Nephron (organoid): ENCODE data around the gene ALPG.

Source experiments
- H3K27ac Mint-ChIP-seq, 3 experiments: 2 replicates each; pipeline ENCODE4 v1.8.0; 2020; ENCODE audit warnings: mixed read lengths in 3 of 3, mild to moderate bottlenecking in 2 of 3, moderate library complexity in 1 of 3
- H3K27me3 Mint-ChIP-seq: 2 replicates; pipeline ENCODE4 v1.8.0; 2021; ENCODE audit warnings: low read depth, mild to moderate bottlenecking, moderate library complexity, mixed read lengths
- H3K36me3 Mint-ChIP-seq: 2 replicates; pipeline ENCODE4 v1.8.0; 2020; ENCODE audit warnings: low read depth, mixed read lengths
- H3K4me1 Mint-ChIP-seq: 2 replicates; pipeline ENCODE4 v1.8.0; 2020; ENCODE audit warnings: mixed read lengths
- H3K4me3 Mint-ChIP-seq, 3 experiments: 2 replicates each; pipeline ENCODE4 v1.8.0; 2020; ENCODE audit warnings: mild to moderate bottlenecking in 3 of 3, mixed read lengths in 3 of 3, moderate library complexity in 2 of 3
- H3K9me3 Mint-ChIP-seq: 2 replicates; pipeline ENCODE4 v1.8.0; 2020; ENCODE audit warnings: mixed read lengths
- CTCF ChIP-seq, 3 experiments: fragments of 200-600 bp; sonication (generic); IDR thresholded peaks; one replicate each; pipeline ENCODE4 v1.5.0; 2021; ENCODE audit warnings: antibody characterized with exemption in 3 of 3; ENCODE audit not compliant: unreplicated experiment in 3 of 3

ALPG gene

GRCh38 chr2:232435805-232436204, 29.2 kb downstream of the ALPG start:
- Mint-ChIP-seq H3K27ac (no peak overlapping the region), H3K4me1 (no peaks in the 10 kb centered on the region), H3K9me3 (no peaks in the 10 kb centered on the region), H3K36me3 (no peaks in the 10 kb centered on the region), H3K4me3 (no peak overlapping the region), H3K27me3 (peaks cover 45% of the 10 kb centered on the region)
- no peak for TF ChIP-seq CTCF (IDR thresholded peaks at IDR 0.05; ENCODE audit: unreplicated experiment in 3 of 3)

- Mint-ChIP-seq H3K36me3 (no peaks in the 10 kb centered on the region), H3K9me3 (no peaks in the 10 kb centered on the region), H3K4me3 (no peak overlapping the region), H3K27ac (no peak overlapping the region), H3K27me3 (peaks cover 44% of the 10 kb centered on the region), H3K4me1 (no peaks in the 10 kb centered on the region)
- no peak for TF ChIP-seq CTCF (IDR thresholded peaks at IDR 0.05; ENCODE audit: unreplicated experiment in 3 of 3)
Measured at GRCh38 chr2:232436381-232437194, 29.9 kb downstream of the ALPG start.

- H3K4me1 Mint-ChIP-seq: no peaks in the 10 kb centered on the region
- no peak for TF ChIP-seq CTCF (IDR thresholded peaks at IDR 0.05; ENCODE audit: unreplicated experiment in 3 of 3)
- H3K27ac Mint-ChIP-seq: no peak overlapping the region
- H3K9me3 Mint-ChIP-seq: no peaks in the 10 kb centered on the region
- H3K36me3 Mint-ChIP-seq: no peaks in the 10 kb centered on the region
- peaks cover 38% of the 10 kb centered on the region for H3K27me3 Mint-ChIP-seq
- H3K4me3 Mint-ChIP-seq: no peak overlapping the region
Measured at GRCh38 chr2:232437195-232437571, 30.5 kb downstream of the ALPG start.

- Mint-ChIP-seq H3K9me3 (no peaks in the 10 kb centered on the region), H3K36me3 (no peaks in the 10 kb centered on the region), H3K27ac (no peak overlapping the region), H3K27me3 (peaks cover 38% of the 10 kb centered on the region), H3K4me3 (no peak overlapping the region), H3K4me1 (no peaks in the 10 kb centered on the region)
- no peak for TF ChIP-seq CTCF (IDR thresholded peaks at IDR 0.05; ENCODE audit: unreplicated experiment in 3 of 3)
Measured at GRCh38 chr2:232438091-232438490, 31.4 kb downstream of the ALPG start.

GRCh38 chr2:232438951-232439757, 32.5 kb downstream of the ALPG start:
- Mint-ChIP-seq H3K27me3 (peaks cover 34% of the 10 kb centered on the region), H3K4me1 (no peaks in the 10 kb centered on the region), H3K9me3 (no peaks in the 10 kb centered on the region), H3K27ac (no peak overlapping the region), H3K36me3 (no peaks in the 10 kb centered on the region), H3K4me3 (no peak overlapping the region)
- peak; percentile 47 to 57 (median 55) for TF ChIP-seq CTCF (IDR thresholded peaks at IDR 0.05; ENCODE audit: unreplicated experiment in 3 of 3)
